TTC549 (cell line): ENCODE measurements around the gene EML6.

Experiments used
- FAIRE-seq: peaks from 2 replicates; lab custom pipeline; 2012; peaks lifted over from hg19 to GRCh38; lab: Jason Lieb, UNC

Gene EML6

GRCh38 chr2:55009277-55010060, 286.0 kb downstream of the EML6 start:
- no peak for FAIRE-seq

DNA sequence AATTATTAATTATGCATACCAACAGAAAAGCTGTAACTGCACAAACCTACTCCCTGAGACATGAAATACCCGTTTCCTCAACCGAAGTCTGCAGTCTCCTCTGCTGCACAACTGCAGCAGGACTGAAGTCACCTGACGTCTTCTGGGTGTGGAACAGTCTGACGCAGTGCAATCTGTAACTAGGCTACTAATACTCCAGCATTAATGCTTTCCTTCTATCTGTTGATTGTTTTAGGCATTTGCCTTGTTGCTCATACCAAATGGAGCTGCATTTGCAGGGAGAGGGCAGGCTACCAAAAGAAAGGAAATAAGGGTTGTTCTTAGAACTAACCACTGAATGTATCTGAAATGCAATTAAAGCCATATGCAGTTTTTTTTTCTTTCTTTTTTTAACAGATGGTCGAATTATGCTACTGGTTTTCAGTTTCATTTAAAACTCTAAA, 286.7 kb downstream of the EML6 start:
- no peak for FAIRE-seq

DNA sequence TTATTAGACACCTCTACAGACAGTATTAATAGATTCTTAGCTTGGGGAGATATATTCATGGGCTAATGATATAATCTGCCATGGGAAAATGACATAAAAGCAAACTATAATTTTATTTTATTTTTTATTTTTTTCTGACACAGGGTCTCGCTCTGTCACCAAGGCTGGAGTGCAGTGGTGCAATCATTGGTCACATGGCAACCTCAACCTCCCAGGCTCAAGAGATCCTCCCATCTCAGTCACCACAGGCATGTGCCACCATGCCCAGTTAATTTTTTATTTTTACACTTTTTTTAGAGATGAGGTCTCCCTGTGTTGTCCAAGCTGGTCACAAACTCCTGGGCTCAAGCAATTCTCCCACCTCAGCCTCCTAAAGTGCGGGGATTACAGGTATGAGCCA, 287.5 kb downstream of the EML6 start:
- no peak for FAIRE-seq

- FAIRE-seq = no peak
Measured at GRCh38 chr2:55011831-55012671, 288.6 kb downstream of the EML6 start.

DNA sequence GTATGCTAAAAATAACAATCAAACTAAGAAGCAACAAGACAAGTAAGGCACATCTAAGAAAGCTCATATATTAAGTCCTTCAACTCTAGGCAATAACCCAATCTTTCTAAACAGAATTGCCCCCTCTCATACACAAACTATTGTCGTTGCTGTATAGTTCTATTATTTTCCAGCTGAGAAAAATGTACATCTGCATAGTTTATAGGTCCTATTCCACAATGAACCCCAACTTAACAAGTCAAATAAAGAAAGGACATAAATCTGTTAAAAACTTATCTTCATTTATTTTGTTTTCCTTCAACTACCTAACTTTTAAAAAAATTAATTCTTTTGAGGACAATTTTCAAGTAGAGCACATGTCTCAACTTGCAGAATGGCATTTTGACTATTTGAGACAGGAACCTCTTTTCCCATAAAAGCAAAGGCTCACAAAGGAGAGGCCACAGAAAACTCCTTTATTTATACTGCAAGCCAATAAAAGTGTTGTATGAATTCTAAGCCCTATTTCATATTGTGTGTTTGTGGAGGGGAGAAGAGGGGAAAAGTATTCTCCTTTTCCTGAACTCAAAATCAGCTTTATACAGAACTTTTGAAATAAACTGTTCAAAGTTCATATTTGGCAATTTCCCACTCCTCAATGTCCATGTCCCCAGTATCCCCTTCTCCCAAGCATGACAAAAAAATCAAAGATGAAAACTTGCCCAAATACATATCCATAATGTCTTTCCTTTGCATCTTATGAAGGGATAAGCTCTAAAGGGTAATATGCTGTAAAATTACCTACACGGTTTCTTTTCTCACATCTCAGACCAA, 289.4 kb downstream of the EML6 start:
- no peak for FAIRE-seq

DNA sequence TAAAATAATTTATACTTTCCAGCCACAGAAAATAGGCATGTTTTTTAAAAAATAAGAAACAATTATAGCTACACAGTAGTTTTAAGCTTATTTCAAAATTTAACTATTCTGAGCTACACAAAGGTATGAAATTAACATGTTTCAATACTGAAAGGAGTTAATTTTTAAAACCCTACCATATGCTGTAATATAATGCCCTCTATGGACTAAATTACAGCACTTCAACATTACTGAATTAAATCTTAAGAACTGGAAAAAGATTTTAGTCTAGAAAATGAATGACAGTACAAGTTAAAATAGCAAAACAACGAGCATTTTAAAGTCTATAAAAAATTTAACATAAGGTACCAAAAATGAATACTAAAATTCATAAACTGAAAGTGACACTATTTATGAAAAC, 290.5 kb downstream of the EML6 start:
- FAIRE-seq = peak; percentile 73

- peak; percentile 96 for FAIRE-seq
Measured at GRCh38 chr2:55014962-55015939, 291.8 kb downstream of the EML6 start.

DNA sequence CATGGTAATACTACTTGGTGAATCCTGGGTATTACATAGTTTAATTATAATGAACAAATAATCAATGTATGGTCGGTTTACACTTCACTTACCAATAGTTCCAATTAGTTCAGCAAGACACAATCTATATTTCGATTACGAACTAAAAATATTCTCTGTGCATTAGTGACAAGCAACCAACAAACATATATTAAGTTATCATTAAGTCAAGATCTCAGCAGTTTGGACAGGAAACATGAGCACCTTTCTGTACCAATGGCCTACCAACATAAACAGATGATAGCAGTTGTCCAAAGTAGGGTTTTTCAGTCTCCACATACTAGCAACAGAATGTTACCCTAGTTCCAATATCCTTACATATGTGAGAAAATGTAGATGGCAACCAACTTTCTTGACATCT, 294.0 kb downstream of the EML6 start:
- no peak for FAIRE-seq

DNA sequence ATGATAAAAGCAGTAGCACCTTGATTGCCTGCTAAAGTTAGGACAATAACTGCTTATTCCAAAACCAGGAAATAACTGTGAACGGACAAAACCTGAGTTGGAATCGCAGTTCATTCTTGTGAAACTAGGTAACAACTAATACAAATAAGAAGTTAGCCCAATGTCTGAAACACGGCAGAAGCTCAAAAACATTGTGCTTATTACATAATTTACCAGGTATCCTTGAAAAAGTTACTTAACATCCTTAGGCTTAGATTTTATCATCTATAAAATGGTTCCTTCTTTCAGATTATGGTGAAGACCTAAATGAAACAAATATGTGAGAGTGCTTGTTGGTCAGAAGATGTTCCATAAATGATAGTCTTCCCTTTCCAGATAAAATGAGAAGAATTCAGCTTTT, 294.4 kb downstream of the EML6 start:
- no peak for FAIRE-seq

- no peak for FAIRE-seq
Measured at GRCh38 chr2:55018619-55019018, 295.2 kb downstream of the EML6 start.

DNA sequence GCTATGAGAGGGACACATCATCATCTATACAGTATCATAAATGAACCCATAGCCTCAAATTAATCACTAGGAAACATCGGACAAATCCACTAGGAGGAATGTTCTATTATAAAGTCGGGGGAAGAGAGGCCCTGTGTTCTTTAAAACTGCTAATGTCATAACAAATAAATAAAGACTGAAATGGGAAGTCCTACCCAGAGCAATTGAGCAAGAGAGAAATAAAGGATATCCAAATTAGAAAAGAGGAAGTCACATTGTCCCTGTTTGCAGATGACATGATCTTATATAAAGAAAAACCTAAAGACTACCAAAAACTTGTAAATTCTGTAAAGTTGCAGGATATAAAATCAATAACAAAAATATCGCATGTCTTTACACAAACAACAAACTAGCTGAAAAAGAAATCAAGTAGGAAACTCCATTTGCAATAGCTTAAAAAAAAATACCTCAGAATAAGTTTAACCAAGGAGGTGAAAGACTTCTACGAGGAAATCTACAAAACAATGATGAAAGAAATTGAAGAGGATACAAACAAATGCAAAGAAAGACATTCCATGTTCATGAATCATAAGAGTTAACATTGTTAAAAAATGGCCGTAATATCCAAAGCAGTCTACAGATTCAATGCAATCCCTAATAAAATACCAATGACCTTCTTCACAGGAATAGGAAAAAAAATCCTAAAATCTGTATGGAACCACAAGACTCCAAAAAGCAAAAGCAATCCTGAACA, 296.2 kb downstream of the EML6 start:
- FAIRE-seq = no peak
